ENCODE measurements around the gene LRATD1.

DNA sequence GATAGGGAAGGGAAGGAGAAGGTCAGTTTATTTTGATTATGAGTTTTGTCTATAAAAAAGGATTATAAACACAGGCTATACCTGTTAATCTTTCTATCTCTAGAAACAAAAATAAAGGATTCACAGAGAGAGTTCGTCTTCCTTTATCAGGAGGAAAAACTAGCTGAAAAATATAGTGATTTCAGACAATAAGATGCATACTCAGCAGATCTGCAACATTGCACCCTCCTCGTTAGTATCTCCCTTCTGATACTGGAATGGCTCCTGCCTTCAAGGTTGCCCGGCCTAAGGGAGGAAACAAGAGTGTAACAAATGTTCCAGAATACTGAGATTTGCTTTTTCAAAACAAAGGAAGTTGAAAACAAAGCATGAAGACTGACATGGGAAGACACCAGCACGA, 48.7 kb upstream of the LRATD1 start:
- TF ChIP-seq, protein P1, sequence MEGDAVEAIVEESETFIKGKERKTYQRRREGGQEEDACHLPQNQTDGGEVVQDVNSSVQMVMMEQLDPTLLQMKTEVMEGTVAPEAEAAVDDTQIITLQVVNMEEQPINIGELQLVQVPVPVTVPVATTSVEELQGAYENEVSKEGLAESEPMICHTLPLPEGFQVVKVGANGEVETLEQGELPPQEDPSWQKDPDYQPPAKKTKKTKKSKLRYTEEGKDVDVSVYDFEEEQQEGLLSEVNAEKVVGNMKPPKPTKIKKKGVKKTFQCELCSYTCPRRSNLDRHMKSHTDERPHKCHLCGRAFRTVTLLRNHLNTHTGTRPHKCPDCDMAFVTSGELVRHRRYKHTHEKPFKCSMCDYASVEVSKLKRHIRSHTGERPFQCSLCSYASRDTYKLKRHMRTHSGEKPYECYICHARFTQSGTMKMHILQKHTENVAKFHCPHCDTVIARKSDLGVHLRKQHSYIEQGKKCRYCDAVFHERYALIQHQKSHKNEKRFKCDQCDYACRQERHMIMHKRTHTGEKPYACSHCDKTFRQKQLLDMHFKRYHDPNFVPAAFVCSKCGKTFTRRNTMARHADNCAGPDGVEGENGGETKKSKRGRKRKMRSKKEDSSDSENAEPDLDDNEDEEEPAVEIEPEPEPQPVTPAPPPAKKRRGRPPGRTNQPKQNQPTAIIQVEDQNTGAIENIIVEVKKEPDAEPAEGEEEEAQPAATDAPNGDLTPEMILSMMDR (conservative IDR thresholded peaks at IDR 0.05; ENCODE audit: low read depth, low read length): no peak
- no peak for TF ChIP-seq EZH2 (IDR thresholded peaks at IDR 0.05; ENCODE audit: low read length, unreplicated experiment)
- TF ChIP-seq EZH2phosphoT487 (IDR thresholded peaks at IDR 0.05; ENCODE audit: borderline replicate concordance, low read length): no peak
